Activated naive CD8-positive, alpha-beta T cell (primary cell): Measurements from ENCODE around the gene PPY.
"Not testable (repeated sequence)": the region's sequence is repeated elsewhere in the genome, so short reads cannot be mapped to it uniquely, and the experiment has no call there.

ENCODE experiments used
- H3K27ac Mint-ChIP-seq: one replicate; pipeline ENCODE4 v1.8.0; 2021; ENCODE audit warnings: mixed read lengths
- H3K27me3 Mint-ChIP-seq: one replicate; pipeline ENCODE4 v1.8.0; 2021; ENCODE audit warnings: mixed read lengths
- H3K36me3 Mint-ChIP-seq: one replicate; pipeline ENCODE4 v1.8.0; 2021; ENCODE audit warnings: mixed read lengths
- H3K4me1 Mint-ChIP-seq: one replicate; pipeline ENCODE4 v1.8.0; 2021; ENCODE audit warnings: low read depth, mixed read lengths
- H3K4me3 Mint-ChIP-seq: one replicate; pipeline ENCODE4 v1.8.0; 2021; ENCODE audit warnings: mild to moderate bottlenecking, mixed read lengths
- H3K9me3 Mint-ChIP-seq: one replicate; pipeline ENCODE4 v1.8.0; 2021; ENCODE audit warnings: low read depth, mixed read lengths

PPY gene

GRCh38 chr17:43907998-43908721 lies 34.1 kb downstream of the PPY start:
- peak overlapping the region; percentile 87 for H3K4me3 Mint-ChIP-seq
- no peaks in the 10 kb centered on the region for H3K9me3 Mint-ChIP-seq
- peaks cover 14% of the 10 kb centered on the region for H3K4me1 Mint-ChIP-seq
- no peaks in the 10 kb centered on the region for H3K27me3 Mint-ChIP-seq
- H3K36me3 Mint-ChIP-seq = no peaks in the 10 kb centered on the region
- H3K27ac Mint-ChIP-seq = no peak overlapping the region

- Mint-ChIP-seq H3K27me3 (no peaks in the 10 kb centered on the region), H3K36me3 (no peaks in the 10 kb centered on the region), H3K4me1 (peaks cover 14% of the 10 kb centered on the region), H3K4me3 (peak within 1 kb of the TSS; percentile 87), H3K9me3 (no peaks in the 10 kb centered on the region), H3K27ac (no peak within 1 kb of the TSS)
These were observed 34.8 kb downstream of the PPY start, which contains the start of gene MPP2 for GRCh38 chr17:43907425-43907981. MPP2 (minus strand) TSS chr17:43907536; CDS start chr17:43904460, 3,076 bp downstream.

- Mint-ChIP-seq H3K36me3 (no peaks in the 10 kb centered on the region), H3K4me1 (peaks cover 14% of the 10 kb centered on the region), H3K27ac (no peak overlapping the region), H3K9me3 (no peaks in the 10 kb centered on the region), H3K27me3 (no peaks in the 10 kb centered on the region), H3K4me3 (peak overlapping the region; percentile 87)
These were observed 35.3 kb downstream of the PPY start for GRCh38 chr17:43906951-43907424.

- Mint-ChIP-seq H3K27me3 (no peaks in the 10 kb centered on the region), H3K9me3 (no peaks in the 10 kb centered on the region), H3K4me1 (peaks cover 16% of the 10 kb centered on the region), H3K36me3 (no peaks in the 10 kb centered on the region), H3K4me3 (peak overlapping the region; percentile 87), H3K27ac (no peak overlapping the region)
These were observed 36.1 kb downstream of the PPY start for GRCh38 chr17:43905985-43906852.

- Mint-ChIP-seq H3K27me3 (no peaks in the 10 kb centered on the region), H3K9me3 (no peaks in the 10 kb centered on the region), H3K27ac (no peak overlapping the region), H3K4me3 (no peak overlapping the region), H3K4me1 (peaks cover 21% of the 10 kb centered on the region), H3K36me3 (no peaks in the 10 kb centered on the region)
These were observed 36.8 kb downstream of the PPY start for GRCh38 chr17:43905400-43905984.

GRCh38 chr17:43901861-43902589 lies 40.3 kb downstream of the PPY start:
- peaks cover 7% of the 10 kb centered on the region for H3K36me3 Mint-ChIP-seq
- no peak overlapping the region for H3K4me3 Mint-ChIP-seq
- H3K27me3 Mint-ChIP-seq = peaks cover 2% of the 10 kb centered on the region
- H3K9me3 Mint-ChIP-seq = no peaks in the 10 kb centered on the region
- H3K4me1 Mint-ChIP-seq = peaks cover 17% of the 10 kb centered on the region
- no peak overlapping the region for H3K27ac Mint-ChIP-seq

GRCh38 chr17:43900858-43901754 lies 41.2 kb downstream of the PPY start:
- no peaks in the 10 kb centered on the region for H3K9me3 Mint-ChIP-seq
- peaks cover 12% of the 10 kb centered on the region for H3K4me1 Mint-ChIP-seq
- H3K4me3 Mint-ChIP-seq = peak overlapping the region; percentile 79
- H3K27me3 Mint-ChIP-seq = peaks cover 2% of the 10 kb centered on the region
- H3K36me3 Mint-ChIP-seq = peaks cover 13% of the 10 kb centered on the region
- no peak overlapping the region for H3K27ac Mint-ChIP-seq

GRCh38 chr17:43900183-43900857 lies 42.0 kb downstream of the PPY start:
- Mint-ChIP-seq H3K27ac (no peak overlapping the region), H3K9me3 (no peaks in the 10 kb centered on the region), H3K4me3 (peak overlapping the region; percentile 79), H3K4me1 (peaks cover 11% of the 10 kb centered on the region), H3K36me3 (peaks cover 16% of the 10 kb centered on the region), H3K27me3 (peaks cover 2% of the 10 kb centered on the region)

- Mint-ChIP-seq H3K9me3 (no peaks in the 10 kb centered on the region), H3K4me1 (peaks cover 11% of the 10 kb centered on the region), H3K27me3 (peaks cover 2% of the 10 kb centered on the region), H3K36me3 (peaks cover 16% of the 10 kb centered on the region), H3K27ac (no peak overlapping the region), H3K4me3 (no peak overlapping the region)
These were observed 43.8 kb downstream of the PPY start for GRCh38 chr17:43898446-43898845.

- Mint-ChIP-seq H3K4me1 (peaks cover 11% of the 10 kb centered on the region), H3K36me3 (peaks cover 16% of the 10 kb centered on the region), H3K27me3 (peaks cover 2% of the 10 kb centered on the region), H3K27ac (no peak overlapping the region), H3K4me3 (no peak overlapping the region), H3K9me3 (no peaks in the 10 kb centered on the region)
These were observed 44.4 kb downstream of the PPY start for GRCh38 chr17:43897831-43898230.

- H3K4me1 Mint-ChIP-seq, H3K27me3 Mint-ChIP-seq, H3K9me3 Mint-ChIP-seq, H3K4me3 Mint-ChIP-seq, H3K27ac Mint-ChIP-seq: not testable (repeated sequence)
- H3K36me3 Mint-ChIP-seq = peaks cover 16% of the 10 kb centered on the region
These were observed 47.8 kb downstream of the PPY start for GRCh38 chr17:43894494-43894893.

GRCh38 chr17:43892647-43892952 lies 49.7 kb downstream of the PPY start:
- Mint-ChIP-seq H3K27ac (no peak overlapping the region), H3K36me3 (peaks cover 12% of the 10 kb centered on the region), H3K4me1 (no peaks in the 10 kb centered on the region), H3K9me3 (no peaks in the 10 kb centered on the region), H3K4me3 (no peak overlapping the region), H3K27me3 (no peaks in the 10 kb centered on the region)

GRCh38 chr17:43891851-43892646 lies 50.2 kb downstream of the PPY start:
- Mint-ChIP-seq H3K27ac (no peak overlapping the region), H3K36me3 (peaks cover 9% of the 10 kb centered on the region), H3K9me3 (no peaks in the 10 kb centered on the region), H3K27me3 (no peaks in the 10 kb centered on the region), H3K4me3 (no peak overlapping the region), H3K4me1 (no peaks in the 10 kb centered on the region)
